RPMI8226 (cell line): Measurements from ENCODE around the gene UBE2L3.
"Not testable (repeated sequence)": the region's sequence is repeated elsewhere in the genome, so short reads cannot be mapped to it uniquely, and the experiment has no call there.

Source experiments
- DNase-seq: peaks from one replicate; pipeline ENCODE4 v3.0.0-alpha.2; 2015

Gene UBE2L3

DNA sequence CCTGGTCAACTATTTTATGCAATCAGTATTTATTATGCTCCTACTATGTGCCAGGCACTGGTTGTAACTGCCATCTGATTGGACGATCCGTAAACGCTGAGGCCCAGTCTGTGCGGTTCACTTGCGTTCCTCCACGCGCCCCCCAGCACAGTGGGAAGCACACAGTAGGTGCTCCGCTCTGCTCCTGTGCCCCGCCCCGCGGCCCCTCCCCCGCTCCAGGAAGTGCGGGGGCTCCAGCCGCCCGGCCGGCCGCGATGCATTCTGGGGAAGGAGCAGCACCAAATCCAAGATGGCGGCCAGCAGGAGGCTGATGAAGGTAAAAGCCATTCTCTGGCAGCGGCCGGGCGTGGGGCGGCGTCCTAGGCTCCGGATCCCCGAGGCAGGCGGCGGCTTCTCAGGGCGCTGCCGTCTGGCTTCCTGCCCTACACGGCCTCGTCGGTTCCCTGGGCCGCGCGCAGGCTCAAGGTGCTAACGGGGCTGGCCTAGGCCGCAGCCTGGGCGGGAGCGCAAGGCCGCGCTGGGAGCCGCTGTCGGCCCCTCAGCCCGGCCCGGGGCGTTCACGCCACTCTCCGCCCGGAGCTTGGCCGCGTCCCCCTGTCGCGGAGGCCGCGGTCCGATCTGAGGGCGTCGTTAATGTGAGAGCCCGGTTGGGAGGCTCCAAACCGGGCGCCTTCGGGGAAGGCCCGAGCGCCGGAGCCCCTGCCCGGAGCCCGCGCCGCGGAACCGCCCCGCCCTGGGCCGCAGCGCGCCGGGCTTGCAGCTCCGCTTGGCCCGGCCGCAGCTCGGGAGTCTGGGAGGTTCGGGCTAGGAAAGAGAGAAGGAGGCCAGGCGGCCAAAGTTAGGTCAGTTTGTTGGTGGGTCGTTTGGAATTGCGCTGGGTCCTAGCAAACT is at the start of gene UBE2L3:
UBE2L3 (plus strand) TSS at position 259 of the 891 bp plus-strand sequence; CDS start at position 290, 31 bp downstream.
- DNase-seq = peak; percentile 62

DNA sequence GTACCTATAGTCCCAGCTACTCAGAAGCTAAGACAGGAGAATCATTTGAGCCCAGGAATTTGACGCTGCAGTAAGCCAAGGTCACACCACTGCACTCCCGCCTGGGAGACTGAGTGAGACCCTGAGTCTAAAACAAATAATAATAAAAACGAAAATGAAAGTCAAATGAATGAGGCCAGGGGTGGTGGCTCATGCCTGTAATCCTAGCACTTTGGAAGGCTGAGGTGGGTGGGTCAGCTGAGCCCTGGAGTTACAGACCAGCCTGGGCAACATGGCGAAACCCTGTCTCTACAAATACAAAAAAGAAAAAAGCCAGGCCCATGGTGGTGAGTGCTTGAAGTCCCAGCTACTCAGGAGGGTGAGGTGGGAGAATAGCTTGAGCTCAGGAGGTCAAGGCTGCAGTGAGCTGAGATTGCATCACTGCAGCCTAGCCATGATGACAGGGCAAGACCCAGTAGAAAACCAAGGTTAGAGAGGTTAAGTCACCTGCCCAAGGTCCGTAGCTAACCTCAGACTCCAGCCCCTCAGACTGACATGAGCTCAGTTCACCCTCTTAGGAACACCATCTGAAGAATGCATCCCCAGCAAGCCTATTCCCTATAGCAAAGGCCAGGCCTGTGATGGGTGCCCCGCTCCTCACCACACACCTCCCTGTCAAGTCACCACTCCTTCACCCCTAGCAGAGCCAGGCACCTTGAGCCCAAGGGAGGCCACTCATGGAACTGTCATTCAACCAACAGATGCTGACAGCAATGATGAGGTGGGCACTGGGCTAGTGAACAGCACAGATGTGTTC is 40.6 kb upstream of the UBE2L3 start:
- DNase-seq = not testable (repeated sequence)

GRCh38 chr22:21531525-21531924 is 36.0 kb upstream of the UBE2L3 start:
- not testable (repeated sequence) for DNase-seq

DNA sequence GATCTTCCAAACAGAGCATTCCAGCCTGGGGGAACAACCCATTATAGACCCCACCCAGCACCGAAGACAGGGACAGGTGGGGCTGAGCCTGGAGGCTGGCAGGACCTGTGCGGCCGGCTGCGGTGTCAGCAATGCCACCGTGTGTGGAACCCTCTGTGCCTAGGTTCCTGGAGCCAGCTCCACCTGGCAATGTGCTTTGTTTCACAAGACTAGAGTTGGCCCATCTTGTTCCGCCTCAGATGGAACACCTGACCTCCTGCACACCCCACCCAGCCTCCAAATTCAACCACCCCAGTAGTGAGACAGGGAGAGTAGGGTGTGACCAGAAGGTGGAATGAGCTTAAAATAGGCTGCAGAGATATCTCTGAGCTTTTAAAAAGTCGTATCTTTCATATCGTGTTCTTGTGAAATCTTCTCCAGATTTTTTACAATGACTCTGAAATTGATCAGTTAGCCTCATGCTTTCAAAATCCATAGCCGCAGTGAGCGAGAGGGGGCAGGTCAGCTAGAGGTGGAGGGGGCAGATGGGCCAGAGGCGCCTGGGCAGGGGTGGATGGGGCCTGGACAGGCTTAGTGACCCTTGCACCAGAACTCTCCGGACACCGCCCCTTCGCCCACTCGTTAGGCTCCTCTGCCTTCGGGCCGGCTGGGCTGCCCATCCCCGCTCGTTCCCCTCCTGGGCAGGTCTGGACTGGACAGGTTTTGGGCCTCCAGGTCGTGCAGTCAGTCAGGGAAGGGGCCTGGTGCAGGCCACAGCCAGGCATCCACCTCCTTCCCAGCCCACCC is 34.5 kb upstream of the UBE2L3 start:
- DNase-seq = not testable (repeated sequence)

GRCh38 chr22:21539862-21540261 is 27.7 kb upstream of the UBE2L3 start:
- DNase-seq = not testable (repeated sequence)

DNA sequence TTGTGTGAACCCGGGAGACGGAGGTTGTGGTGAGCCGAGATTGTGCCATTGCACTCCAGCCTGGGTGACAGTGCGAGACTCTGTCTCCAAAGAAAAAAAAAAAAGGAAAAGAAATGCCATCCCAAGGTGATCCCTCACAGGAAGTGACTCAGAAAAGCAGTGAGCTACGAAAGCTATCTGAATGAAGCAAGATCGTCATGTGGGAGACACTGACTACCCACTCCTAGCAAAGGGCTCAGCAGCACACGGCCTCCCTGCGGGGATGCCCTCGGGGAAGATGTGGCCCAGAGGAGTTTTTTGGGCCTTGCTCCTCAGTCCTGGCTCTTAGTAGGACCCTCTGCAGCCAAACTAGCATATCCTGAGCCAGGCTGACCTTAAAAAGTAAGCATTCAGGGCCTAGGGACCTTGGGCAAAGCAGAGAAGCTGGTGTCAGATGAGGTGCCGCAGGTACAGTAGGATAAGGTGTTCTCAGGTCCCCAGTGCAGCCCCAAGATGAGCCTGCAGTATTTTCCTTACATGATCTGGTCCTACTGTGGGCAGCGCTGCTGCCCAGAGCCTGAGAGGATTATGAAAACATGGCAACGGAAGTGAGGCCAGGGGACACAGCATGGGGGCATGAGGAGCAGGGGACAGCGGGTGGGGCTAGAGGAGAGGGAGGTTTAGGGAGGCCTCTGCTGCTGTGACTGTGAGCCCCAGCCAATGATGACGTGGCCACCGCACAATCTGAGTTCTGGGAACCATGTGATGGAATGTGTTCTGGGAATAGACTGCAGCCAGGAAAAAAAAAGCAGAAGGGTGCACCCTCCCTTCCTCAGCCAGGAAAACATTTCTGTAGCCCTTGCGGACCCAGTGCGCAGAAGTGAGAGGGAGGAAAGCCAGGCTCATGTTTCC is 22.8 kb upstream of the UBE2L3 start:
- not testable (repeated sequence) for DNase-seq

GRCh38 chr22:21549558-21549957 is 18.0 kb upstream of the UBE2L3 start:
- DNase-seq = not testable (repeated sequence)

DNA sequence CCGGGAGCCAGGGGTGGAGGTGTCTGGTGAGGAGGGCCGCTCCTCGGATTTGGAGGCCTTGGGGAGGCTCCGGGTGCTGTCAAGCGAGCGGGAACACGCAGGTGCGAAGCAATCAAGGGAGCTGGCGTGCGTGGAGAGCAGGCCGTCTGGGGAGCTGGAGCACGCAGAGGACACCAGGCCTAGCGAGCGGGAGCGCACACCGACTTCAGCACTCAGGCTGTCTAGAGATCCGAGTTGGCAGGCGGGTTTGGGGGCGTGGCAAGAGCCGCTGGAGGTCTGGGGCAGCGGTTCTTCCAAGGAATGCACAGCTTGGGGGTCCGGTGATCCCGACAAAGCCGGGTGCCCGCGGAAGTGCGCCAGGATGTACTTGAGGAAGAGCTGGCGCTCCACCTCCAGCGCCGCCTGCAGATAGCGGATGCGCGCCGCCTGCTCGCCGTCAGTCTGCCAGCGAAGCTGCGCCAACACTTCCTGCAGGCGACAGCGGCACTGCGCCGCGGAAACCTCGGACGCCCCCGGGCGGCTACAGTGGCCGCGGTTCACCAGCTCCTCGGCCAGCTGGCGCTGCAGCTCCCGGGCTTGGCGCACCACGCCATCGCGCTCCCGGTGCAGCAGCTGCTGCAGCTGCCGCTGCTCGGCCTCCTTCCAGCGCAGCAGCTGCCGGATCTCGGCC is 17.4 kb upstream of the UBE2L3 start:
- DNase-seq = not testable (repeated sequence)

DNA sequence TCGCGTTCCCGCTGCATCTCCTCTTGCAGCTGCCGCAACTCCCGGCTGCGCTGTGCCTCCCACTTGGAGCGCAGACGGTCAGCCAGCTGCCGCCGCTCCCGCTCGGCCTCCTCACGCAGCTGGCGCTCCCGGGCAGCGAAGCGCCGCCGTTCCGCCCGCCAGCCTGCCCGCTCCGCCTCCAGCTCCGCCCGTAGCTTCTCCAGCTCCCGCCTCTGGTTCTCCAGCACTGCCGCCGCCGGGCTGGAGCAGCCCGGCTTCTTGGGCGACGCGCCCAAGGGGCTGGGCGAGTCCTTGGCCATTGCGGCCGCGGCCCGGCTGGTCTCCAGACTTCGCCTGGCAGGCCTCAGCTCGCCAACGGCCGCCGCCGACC is 16.9 kb upstream of the UBE2L3 start:
- DNase-seq = not testable (repeated sequence)

DNA sequence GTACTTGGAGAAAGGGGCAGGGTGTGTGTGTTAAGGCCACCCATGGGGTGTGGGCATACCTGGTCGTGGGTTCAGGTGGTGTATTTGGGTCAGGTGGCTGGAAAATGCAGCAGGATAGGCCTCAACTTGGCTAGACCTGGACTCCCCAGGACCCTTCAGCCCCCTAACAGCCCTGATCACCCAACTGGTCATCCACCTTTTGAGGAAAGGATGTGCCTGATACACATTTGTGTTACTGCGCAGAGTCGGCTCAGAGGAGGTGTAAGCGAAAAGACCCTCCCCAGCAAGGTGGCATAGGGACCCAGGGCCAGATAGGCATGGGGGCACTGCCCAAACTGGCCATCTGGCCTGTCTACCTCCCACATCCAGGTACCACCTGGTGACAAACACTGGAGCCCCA is 16.2 kb upstream of the UBE2L3 start, which contains the start of gene RIMBP3C:
RIMBP3C (minus strand) TSS at position 101 of the 400 bp plus-strand sequence. CDS start 485 bp downstream, outside the sequence.
- not testable (repeated sequence) for DNase-seq

GRCh38 chr22:21559345-21560125 is 8.0 kb upstream of the UBE2L3 start:
- not testable (repeated sequence) for DNase-seq

- DNase-seq = not testable (repeated sequence)
These were observed 6.9 kb upstream of the UBE2L3 start for GRCh38 chr22:21560657-21561056.

DNA sequence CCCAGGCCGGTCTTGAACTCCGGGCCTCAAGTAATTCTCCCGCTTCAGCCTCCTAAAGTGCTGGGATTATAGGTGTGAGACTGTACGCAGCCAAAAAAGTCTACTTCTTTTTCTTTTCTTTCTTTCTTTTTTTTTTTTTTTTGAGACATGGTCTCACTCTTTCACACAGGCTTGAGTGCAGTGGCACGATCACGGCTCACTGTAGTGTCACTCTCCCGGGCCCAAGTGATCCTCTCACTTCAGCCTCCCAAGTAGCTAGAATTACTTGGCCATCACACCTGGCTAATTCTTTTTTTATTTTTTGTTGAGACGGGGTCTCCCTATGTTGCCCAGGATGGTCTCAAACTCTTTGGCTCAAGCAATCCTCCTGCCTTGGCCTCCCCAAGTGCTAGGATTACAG is 3.6 kb upstream of the UBE2L3 start:
- no peak for DNase-seq

DNA sequence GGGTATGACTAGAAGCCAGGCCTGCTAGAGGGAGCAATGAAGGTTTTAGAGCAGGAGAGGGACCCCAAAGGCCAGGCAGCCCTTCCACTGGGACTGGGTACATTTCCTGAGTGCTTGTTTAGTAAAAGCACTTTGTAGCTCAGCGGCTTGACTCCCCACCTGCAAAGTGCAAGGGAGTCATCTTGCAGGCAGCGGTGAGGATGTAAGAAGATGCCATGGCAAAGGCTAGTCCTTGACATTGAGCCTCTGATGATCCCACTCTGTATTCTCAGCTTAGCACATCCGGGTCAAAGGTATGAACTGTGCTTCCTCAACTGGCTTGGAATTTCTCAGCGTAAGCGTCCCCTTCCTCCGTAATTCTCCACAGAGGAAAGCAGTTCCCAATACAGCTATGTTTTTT is 3.1 kb upstream of the UBE2L3 start:
- no peak for DNase-seq

DNA sequence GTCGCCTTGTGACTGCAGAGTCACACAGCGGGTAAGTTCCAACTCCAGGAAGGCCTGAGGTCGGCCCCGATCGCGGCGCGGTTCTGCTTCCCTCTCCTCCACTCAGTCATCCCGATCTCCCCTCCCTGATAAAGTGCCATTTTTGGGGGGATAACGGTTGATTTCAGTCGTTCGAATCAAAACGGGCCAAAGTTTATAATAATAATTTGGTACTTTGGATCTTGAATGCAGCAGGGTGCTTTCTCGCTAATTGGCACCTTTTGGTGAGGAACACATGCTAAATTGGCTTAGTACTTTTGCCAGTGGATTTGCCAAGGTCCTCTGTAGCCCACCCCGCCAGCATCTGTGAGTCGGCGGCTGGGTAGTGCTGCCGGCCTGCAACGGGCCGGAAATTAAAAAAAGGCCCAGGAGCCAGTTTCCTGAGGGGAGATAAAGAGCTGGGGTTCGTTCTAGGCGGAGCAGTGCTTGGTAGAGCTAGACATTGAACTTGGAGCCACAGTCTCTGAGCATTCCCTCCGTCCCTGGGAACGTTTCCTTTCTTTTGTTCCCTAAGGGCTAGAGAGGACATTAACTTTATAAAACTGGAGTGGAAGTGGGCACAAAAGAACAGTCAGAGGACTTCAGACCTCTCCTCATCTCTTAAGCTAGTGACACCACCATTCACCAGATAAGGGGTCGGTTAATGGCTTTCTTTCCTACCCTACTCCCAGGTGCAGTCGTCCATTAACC is 997 bp downstream of the UBE2L3 start:
- peak; percentile 7 for DNase-seq

DNA sequence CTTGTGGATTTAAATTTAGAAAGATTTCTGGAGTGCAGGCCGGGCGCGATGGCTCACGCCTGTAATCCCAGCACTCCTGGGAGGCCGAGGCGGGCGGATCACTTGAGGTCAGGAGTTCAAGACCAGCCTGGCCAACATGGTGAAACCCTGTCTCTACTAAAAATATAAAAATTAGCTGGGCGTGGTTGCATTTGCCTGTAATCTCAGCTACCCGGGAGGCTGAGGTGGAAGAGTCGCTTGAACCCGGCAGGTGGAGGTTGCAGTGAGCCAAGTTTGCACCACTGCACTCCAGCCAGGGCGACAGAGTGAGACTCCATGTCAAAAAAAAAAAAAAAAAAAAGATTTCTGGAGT is 1.5 kb downstream of the UBE2L3 start:
- DNase-seq = not testable (repeated sequence)

DNA sequence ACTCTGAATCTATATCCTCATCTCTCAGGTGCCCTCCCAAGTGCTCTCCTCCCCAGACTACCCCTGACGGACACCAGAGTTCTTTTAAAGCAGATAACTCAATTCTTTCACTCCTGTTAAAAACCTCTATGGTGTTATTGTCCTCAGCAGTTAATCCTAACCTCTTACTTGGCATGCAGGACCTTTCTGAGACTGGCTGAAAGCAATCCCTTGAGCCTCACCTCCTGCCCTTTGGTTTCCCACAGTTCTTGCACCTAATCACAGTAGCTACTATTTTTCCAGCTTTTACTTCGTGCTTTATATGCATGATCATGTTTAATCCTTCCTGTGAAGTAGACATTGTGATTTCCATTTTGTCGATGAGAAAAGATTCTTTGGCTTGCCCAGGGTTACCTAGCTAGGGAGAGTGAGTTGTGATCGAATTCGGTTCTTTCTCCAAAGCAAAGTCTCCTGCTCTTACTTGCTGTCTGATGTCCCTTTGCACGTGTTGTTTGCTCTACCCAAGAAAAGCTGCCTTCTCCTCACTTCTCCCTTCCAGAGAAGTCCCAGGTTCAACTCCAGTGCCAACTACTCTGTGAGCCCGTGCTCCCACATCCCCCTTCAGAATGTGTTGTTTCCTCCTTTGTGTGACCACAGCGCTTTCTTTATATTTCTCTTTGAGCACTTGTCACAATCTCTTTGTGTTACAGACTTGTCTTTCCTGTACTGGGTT is 2.1 kb downstream of the UBE2L3 start:
- DNase-seq = no peak

- DNase-seq = no peak
These were observed 2.9 kb downstream of the UBE2L3 start for GRCh38 chr22:21570398-21570797.

- DNase-seq = no peak
These were observed 4.2 kb downstream of the UBE2L3 start for GRCh38 chr22:21571679-21572078.
